Measurements from ENCODE around the gene EFCAB5. TPM values are rescaled to one million over a fixed set of nuclear protein-coding genes. Genes with fewer than 3 reads are reported as not detected.
A peak's percentile ranks its signal among the peaks of the same experiment; 100 is the strongest.

EFCAB5 gene
- total and polyA plus RNA-seq, 2 experiments from 2014 or later, result 0.27 to 0.48 TPM

DNA sequence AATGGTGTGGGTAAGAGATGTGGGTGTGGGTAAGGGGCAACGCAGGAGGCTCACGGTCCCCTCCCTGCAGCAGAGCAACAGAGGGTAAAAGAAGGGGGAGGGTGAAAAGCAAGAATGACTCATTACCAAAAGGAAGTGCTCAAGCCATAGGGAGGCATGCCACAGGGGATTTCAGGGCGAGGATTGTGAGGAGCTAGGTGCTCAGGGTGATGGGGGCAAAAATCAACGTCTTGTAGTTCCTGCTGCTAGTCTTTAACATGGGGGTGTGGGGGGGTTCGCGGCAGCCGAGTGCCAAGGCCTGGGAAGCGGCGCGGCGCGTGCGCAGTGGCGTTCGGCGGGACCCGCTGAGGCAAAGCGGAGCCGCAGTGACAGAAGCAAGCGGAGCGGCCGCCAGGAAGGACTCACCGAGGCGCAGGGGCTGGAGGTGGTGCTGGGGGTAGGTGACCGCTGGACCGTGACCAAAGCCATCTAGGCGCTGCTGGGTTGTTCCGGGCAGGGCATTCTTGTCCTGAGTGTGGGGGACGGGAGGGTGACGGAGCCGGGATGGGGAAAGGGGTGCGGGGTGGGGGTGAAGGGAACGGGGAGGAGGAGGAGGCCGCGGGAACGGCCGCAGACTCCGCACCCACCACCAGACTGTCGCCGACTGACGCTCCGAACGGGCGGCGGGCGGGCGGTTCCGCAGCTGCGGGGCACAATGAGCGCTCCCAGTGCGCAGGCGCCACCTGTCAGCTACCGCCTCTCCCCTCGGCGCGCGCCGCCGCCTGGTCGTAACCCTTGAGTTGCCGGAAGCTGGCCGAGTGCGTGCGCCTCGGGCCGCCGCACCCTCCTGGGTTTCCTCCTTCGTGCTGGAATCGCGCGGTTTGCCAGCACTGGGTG, 11.7 kb upstream of the EFCAB5 start, which contains the start of gene SSH2:
Gene SSH2, minus strand, starts transcription at position 696 of the 876 bp plus-strand sequence. Its CDS starts 228 bp downstream, at position 468.
- DNase-seq (ENCODE audit: low spot score), result peak; percentile 97
- H4K20me1 ChIP-seq (ENCODE audit: insufficient read depth, poor library complexity, severe bottlenecking), result no peaks in the 10 kb centered on the region
- H2AFZ ChIP-seq, result peak within 1 kb of the TSS; percentile 76
- H3K4me1 ChIP-seq (ENCODE audit: insufficient read depth), result peaks cover 17% of the 10 kb centered on the region
- no peaks in the 10 kb centered on the region for H3K27me3 ChIP-seq
- peak within 1 kb of the TSS; percentile 91 for H3K4me2 ChIP-seq
- no peaks in the 10 kb centered on the region for H3K9me2 ChIP-seq (replicated peaks; ENCODE audit: insufficient read depth)
- H3K79me2 ChIP-seq, result peaks cover 42% of the 10 kb centered on the region
- peak within 1 kb of the TSS; percentile 96 for H3K4me3 ChIP-seq
- H3K36me3 ChIP-seq (replicated peaks; ENCODE audit: insufficient read depth, low read depth), result no peaks in the 10 kb centered on the region
- no peaks in the 10 kb centered on the region for H3K9me3 ChIP-seq (ENCODE audit: low read depth)
- TF ChIP-seq EZH2 (IDR thresholded peaks at IDR 0.05; ENCODE audit: borderline replicate concordance) (no peak), EZH2phosphoT487 (IDR thresholded peaks at IDR 0.05; ENCODE audit: low read depth, severe bottlenecking, unreplicated experiment) (no peak)
- TF ChIP-seq, protein P1, sequence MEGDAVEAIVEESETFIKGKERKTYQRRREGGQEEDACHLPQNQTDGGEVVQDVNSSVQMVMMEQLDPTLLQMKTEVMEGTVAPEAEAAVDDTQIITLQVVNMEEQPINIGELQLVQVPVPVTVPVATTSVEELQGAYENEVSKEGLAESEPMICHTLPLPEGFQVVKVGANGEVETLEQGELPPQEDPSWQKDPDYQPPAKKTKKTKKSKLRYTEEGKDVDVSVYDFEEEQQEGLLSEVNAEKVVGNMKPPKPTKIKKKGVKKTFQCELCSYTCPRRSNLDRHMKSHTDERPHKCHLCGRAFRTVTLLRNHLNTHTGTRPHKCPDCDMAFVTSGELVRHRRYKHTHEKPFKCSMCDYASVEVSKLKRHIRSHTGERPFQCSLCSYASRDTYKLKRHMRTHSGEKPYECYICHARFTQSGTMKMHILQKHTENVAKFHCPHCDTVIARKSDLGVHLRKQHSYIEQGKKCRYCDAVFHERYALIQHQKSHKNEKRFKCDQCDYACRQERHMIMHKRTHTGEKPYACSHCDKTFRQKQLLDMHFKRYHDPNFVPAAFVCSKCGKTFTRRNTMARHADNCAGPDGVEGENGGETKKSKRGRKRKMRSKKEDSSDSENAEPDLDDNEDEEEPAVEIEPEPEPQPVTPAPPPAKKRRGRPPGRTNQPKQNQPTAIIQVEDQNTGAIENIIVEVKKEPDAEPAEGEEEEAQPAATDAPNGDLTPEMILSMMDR (IDR thresholded peaks at IDR 0.05; ENCODE audit: poor library complexity), result no peak
- under 1% methylated on average over 33 of the region's 71 CpGs for WGBS (ENCODE audit: low lambda C conversion rate, missing lambda C conversion rate)
- peak within 1 kb of the TSS; percentile 83 for H3K27ac ChIP-seq

DNA sequence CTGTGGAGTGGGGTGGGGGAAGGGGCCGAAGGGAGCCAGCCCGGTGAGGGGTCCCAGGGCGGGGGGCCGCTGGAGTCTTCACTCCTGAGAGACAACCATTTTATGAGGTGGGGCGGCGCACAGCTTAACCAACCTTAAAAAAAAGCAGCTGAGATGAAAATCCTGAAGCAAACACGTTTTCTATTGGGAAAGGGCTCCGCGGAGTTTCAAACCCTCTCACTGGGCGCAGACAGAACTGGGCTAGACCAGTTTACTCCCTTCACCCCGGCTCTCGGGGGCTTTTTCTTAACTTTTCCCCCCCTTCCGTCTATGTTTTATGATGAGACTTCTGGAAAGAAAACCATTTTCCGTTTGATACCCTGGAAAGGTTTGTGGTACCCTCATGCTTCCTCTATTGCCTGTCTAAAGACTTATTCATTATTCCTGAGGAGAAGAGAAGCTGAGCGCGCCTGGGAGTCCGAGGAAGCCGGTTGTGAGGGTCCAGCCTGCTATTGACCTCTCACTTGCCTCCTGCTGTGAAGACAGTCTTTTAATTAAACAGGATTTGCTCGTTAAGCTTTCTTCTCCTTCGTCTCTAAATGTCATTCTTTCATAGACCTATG, 10.9 kb upstream of the EFCAB5 start:
- Histone ChIP-seq H3K36me3 (replicated peaks; ENCODE audit: insufficient read depth, low read depth) (no peaks in the 10 kb centered on the region), H3K79me2 (peaks cover 34% of the 10 kb centered on the region), H3K4me3 (peak overlapping the region; percentile 96), H3K9me3 (ENCODE audit: low read depth) (no peaks in the 10 kb centered on the region), H3K9me2 (replicated peaks; ENCODE audit: insufficient read depth) (no peaks in the 10 kb centered on the region), H2AFZ (peak overlapping the region; percentile 76), H3K4me1 (ENCODE audit: insufficient read depth) (peaks cover 17% of the 10 kb centered on the region), H3K27ac (peak overlapping the region; percentile 83), H3K4me2 (peak overlapping the region; percentile 91), H4K20me1 (ENCODE audit: insufficient read depth, poor library complexity, severe bottlenecking) (no peaks in the 10 kb centered on the region), H3K27me3 (no peaks in the 10 kb centered on the region)
- WGBS (ENCODE audit: low lambda C conversion rate, missing lambda C conversion rate), result under 1% methylated on average over 18 of the region's 20 CpGs
- no peak for DNase-seq (ENCODE audit: low spot score)
- TF ChIP-seq EZH2phosphoT487 (IDR thresholded peaks at IDR 0.05; ENCODE audit: low read depth, severe bottlenecking, unreplicated experiment), result no peak
- TF ChIP-seq EZH2 (IDR thresholded peaks at IDR 0.05; ENCODE audit: borderline replicate concordance), result no peak
- TF ChIP-seq, protein P1 (IDR thresholded peaks at IDR 0.05; ENCODE audit: poor library complexity), result no peak

DNA sequence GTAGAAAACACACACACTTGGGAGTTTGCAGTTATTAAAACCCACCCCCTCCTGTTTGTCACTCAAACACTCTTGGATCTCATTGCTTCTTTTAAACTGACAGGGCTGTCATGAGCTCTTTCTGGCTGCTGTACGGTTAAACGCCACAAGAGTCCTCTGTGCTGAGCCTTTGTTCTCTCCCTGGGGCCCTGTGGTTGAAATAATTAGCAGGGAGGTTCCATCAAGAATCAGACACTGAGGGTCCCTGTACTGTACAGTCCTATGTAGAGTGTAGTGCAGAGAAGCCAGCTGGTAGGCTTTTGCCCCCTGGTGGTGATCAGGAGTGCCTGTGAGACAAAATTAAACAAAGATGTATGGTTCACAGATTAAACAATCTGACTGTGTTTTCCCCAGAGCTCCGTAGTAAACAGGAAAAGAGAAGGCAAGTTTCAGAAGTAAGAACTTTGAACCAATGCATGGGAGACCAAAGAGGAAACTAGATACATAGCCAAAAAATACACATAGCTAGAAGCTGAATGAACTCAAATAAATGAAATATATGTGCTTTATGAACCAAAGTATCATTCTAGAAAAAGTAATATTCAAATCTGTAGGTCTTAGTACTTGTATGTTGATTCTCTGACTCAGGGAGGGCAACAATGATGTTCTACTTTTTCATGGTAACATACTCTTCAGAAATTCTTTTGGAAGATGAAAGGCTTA, 10.1 kb upstream of the EFCAB5 start:
- Histone ChIP-seq H4K20me1 (ENCODE audit: insufficient read depth, poor library complexity, severe bottlenecking) (no peaks in the 10 kb centered on the region), H3K27me3 (no peaks in the 10 kb centered on the region), H3K36me3 (replicated peaks; ENCODE audit: insufficient read depth, low read depth) (no peaks in the 10 kb centered on the region), H3K9me2 (replicated peaks; ENCODE audit: insufficient read depth) (no peaks in the 10 kb centered on the region), H3K9me3 (ENCODE audit: low read depth) (no peaks in the 10 kb centered on the region), H2AFZ (peak overlapping the region; percentile 76), H3K4me2 (peak overlapping the region; percentile 91), H3K4me1 (ENCODE audit: insufficient read depth) (peaks cover 17% of the 10 kb centered on the region), H3K27ac (peak overlapping the region; percentile 83), H3K4me3 (peak overlapping the region; percentile 96), H3K79me2 (peaks cover 26% of the 10 kb centered on the region)
- peak; percentile 88 for DNase-seq (ENCODE audit: low spot score)
- 0% methylated on average over 3 of the region's 3 CpGs for WGBS (ENCODE audit: low lambda C conversion rate, missing lambda C conversion rate)
- no peak for TF ChIP-seq EZH2 (IDR thresholded peaks at IDR 0.05; ENCODE audit: borderline replicate concordance)
- TF ChIP-seq, protein P1 (IDR thresholded peaks at IDR 0.05; ENCODE audit: poor library complexity), result peak; percentile 88
